Transverse colon (tissue), 4 donors: ENCODE results near the gene RABEP2. TPM values are rescaled to one million over a fixed set of nuclear protein-coding genes. Genes with fewer than 3 reads are reported as not detected.
"Not testable (repeated sequence)": the region's sequence is repeated elsewhere in the genome, so short reads cannot be mapped to it uniquely, and the experiment has no call there.

Experiments used
- DNase-seq: peaks from one replicate; pipeline ENCODE4 v3.0.0-alpha.2; 2019
- H3K27ac ChIP-seq, 4 donors: fragments of 200-600 bp; sonication (generic); 2 replicates each; pipeline ENCODE4 v1.5.1; 2016 to 2018; ENCODE audit warnings: inconsistent platforms in 4 of 4
- H3K27me3 ChIP-seq: fragments of 200-600 bp; sonication (generic); 2 replicates; pipeline ENCODE4 v1.5.1; 2017; ENCODE audit warnings: inconsistent platforms
- H3K36me3 ChIP-seq, 4 donors: fragments of 200-600 bp; sonication (generic); 2 replicates each; pipeline ENCODE4 v1.5.1; 2017 to 2019; ENCODE audit warnings: inconsistent platforms in 4 of 4
- H3K4me1 ChIP-seq, 4 donors: fragments of 200-600 bp; sonication (generic); 2 replicates each; pipeline ENCODE4 v1.5.1; 2017 to 2020; ENCODE audit warnings: inconsistent platforms in 4 of 4
- H3K4me3 ChIP-seq, 4 donors: fragments of 200-600 bp; sonication (generic); 1 replicate in 1 of 4; 2 replicates in 3 of 4; pipeline versions ENCODE4 v1.5.1 to v1.6.1; 2017 to 2019; ENCODE audit warnings: inconsistent platforms in 4 of 4
- H3K9me3 ChIP-seq, 2 donors: fragments of 200-600 bp; sonication (generic); 2 replicates each; pipeline ENCODE4 v1.5.1; 2017 to 2019; ENCODE audit warnings: inconsistent platforms in 2 of 2
- EP300 ChIP-seq: sonication (generic); formaldehyde crosslinking; IDR thresholded peaks from one replicate; pipeline ENCODE4 v1.6.1; 2017; ENCODE audit warnings: antibody characterized with exemption, low read depth
- POLR2A ChIP-seq: fragments of 450-650 bp; IDR thresholded peaks from one replicate; pipeline ENCODE4 v1.6.1; 2016; ENCODE audit warnings: antibody characterized with exemption, mild to moderate bottlenecking, moderate library complexity
- POLR2AphosphoS5 ChIP-seq, 3 donors: sonication (generic); formaldehyde crosslinking; IDR thresholded peaks; one replicate each; pipeline ENCODE4 v1.6.1; 2016; ENCODE audit warnings: antibody characterized with exemption in 3 of 3
- WGBS, 2 donors: methylation state at CpG; one replicate each; pipeline ENCODE4 v1.1.5; 2018; ENCODE audit warnings: low coverage in 1 of 2; 5-methylcytosine and 5-hydroxymethylcytosine counted together
- in situ Hi-C, 4 donors: fragments of 200-750 bp; cut with MboI; loops; one replicate each; pipeline versions ENCODE4 v1.15.0 to v1.15.1; 2017; ENCODE audit warnings: low sequenced_read_pairs in 3 of 4, low pct_ligation_motif_present in 1 of 4, low pct_unique_long_range_greater_than_20kb in 1 of 4
- intact Hi-C: fragments of 100-400 bp; cut with DNase I; formaldehyde crosslinking; loops from one replicate; pipeline ENCODE4 v1.15.1; 2023; ENCODE audit warnings: low total_unique reads
- total RNA-seq, 4 donors: library from RNA; depleted of rRNA; stranded (reverse); fragments of >200 nt; gene quantifications; one replicate each; pipeline ENCODE4 v1.1.0, GENCODE V29; 2016
- TF ChIP-seq, protein P1 (sequence below), 5 experiments: fragments of 200-600 bp in 3 of 5; fragments of 450-650 bp in 2 of 5; sonication (generic) in 3 of 5; IDR thresholded peaks; 1 replicate in 2 of 5; 2 replicates in 3 of 5; pipeline ENCODE4 v1.5.1; 2016 to 2017; ENCODE audit warnings: antibody characterized with exemption in 5 of 5, inconsistent platforms in 3 of 5, mild to moderate bottlenecking in 2 of 5, moderate library complexity in 1 of 5

The RABEP2 gene
- total RNA-seq, 4 donors from 2014 or later, result 57.1 to 182 (median 130) TPM

GRCh38 chr16:28943281-28943680 is 18.2 kb upstream of the RABEP2 start:
- Histone ChIP-seq H3K4me3 (no peak overlapping the region), H3K36me3 (no peaks in the 10 kb centered on the region), H3K4me1 (peaks cover 4 to 10% (median 6%) of the 10 kb centered on the region in 4 donors), H3K27ac (no peak overlapping the region), H3K27me3 (no peaks in the 10 kb centered on the region), H3K9me3 (no peaks in the 10 kb centered on the region)
- intact Hi-C loops, result no loop called here
- in situ Hi-C loops, result loop anchor here in 1 of 4 donors (10.0 kb wide), 2 partner anchors 78 to 118 kb away; partner anchors contain the start of genes ATXN2L and SH2B1
- no peak for DNase-seq
- TF ChIP-seq, protein P1, sequence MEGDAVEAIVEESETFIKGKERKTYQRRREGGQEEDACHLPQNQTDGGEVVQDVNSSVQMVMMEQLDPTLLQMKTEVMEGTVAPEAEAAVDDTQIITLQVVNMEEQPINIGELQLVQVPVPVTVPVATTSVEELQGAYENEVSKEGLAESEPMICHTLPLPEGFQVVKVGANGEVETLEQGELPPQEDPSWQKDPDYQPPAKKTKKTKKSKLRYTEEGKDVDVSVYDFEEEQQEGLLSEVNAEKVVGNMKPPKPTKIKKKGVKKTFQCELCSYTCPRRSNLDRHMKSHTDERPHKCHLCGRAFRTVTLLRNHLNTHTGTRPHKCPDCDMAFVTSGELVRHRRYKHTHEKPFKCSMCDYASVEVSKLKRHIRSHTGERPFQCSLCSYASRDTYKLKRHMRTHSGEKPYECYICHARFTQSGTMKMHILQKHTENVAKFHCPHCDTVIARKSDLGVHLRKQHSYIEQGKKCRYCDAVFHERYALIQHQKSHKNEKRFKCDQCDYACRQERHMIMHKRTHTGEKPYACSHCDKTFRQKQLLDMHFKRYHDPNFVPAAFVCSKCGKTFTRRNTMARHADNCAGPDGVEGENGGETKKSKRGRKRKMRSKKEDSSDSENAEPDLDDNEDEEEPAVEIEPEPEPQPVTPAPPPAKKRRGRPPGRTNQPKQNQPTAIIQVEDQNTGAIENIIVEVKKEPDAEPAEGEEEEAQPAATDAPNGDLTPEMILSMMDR (IDR thresholded peaks at IDR 0.05), result no peak
- TF ChIP-seq POLR2AphosphoS5 (IDR thresholded peaks at IDR 0.05), result no peak
- TF ChIP-seq POLR2A, result no peak
- TF ChIP-seq EP300, result no peak

DNA sequence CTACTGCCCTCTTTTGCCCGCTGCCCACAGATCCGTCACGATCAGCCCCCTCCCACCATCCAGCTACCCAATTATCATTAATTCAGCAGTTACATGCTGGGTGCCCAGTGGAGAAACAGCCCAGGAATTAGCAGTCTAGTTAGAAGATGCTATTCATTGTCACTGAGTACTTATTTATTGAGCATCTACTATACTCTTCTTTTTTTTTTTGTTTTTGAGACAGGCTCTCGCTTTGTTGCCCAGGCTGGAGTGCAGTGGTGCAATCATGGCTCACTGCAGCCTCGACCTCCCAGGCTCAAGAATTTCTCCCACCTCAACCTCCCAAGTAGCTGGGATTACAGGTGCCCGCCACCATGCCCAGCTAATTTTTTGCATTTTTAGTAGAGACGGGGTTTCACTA is 14.8 kb upstream of the RABEP2 start:
- in situ Hi-C loops, result loop anchor here in 1 of 4 donors (10.0 kb wide), 2 partner anchors 75 to 115 kb away; partner anchors contain the start of genes ATXN2L and SH2B1
- H3K27ac ChIP-seq, DNase-seq, H3K4me3 ChIP-seq, H3K4me1 ChIP-seq, H3K27me3 ChIP-seq, H3K9me3 ChIP-seq, H3K36me3 ChIP-seq, intact Hi-C loops: not testable (repeated sequence)
- whole genome bisulfite sequencing, 2 donors, result 89 to 93% methylated on average over 6 to 7 of the region's 7 CpGs

- H3K4me3 ChIP-seq, result no peak overlapping the region
- 77% methylated on average over 7 of the region's 7 CpGs; no CpG with 5 or more reads in 1 of the 2 donors for WGBS, 2 donors
- H3K36me3 ChIP-seq, result no peaks in the 10 kb centered on the region
- H3K27ac ChIP-seq, result no peak overlapping the region
- no peaks in the 10 kb centered on the region for H3K27me3 ChIP-seq
- no peaks in the 10 kb centered on the region for H3K9me3 ChIP-seq
- in situ Hi-C loops, result no loop called here
- H3K4me1 ChIP-seq, result peaks cover 0 to 6% (median 2%) of the 10 kb centered on the region in 4 donors
- intact Hi-C loops, result no loop called here
- no peak for DNase-seq
- TF ChIP-seq POLR2AphosphoS5 (IDR thresholded peaks at IDR 0.05) (no peak), POLR2A (no peak), EP300 (no peak)
- TF ChIP-seq, protein P1 (IDR thresholded peaks at IDR 0.05), result no peak
These were observed 13.7 kb upstream of the RABEP2 start for GRCh38 chr16:28938721-28939120.

DNA sequence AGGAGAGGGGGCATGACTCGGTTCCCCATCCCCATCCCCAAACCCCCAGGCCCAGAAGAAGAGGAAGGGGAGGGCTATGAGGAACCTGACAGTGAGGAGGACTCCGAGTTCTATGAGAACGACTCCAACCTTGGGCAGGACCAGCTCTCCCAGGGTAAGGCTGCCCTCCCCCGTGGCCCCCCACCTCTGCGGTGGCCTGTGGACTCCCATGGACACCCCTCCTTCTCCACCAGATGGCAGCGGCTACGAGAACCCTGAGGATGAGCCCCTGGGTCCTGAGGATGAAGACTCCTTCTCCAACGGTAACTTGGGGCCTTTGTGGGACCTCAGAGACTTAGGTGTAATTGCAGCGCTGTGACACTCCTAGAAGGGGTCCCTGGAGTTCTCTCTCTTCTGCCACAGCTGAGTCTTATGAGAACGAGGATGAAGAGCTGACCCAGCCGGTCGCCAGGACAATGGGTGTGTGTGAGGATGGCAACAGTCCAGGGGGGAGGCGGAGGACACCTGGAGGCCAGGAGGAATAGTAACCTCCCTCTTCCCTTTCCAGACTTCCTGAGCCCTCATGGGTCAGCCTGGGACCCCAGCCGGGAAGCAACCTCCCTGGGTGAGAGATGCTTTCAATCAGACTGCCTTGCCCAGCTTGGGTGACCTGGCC is 12.3 kb upstream of the RABEP2 start:
- intact Hi-C loops, result no loop called here
- DNase-seq, result no peak
- Histone ChIP-seq H3K27me3 (no peaks in the 10 kb centered on the region), H3K9me3 (no peaks in the 10 kb centered on the region), H3K4me3 (no peak overlapping the region), H3K36me3 (no peaks in the 10 kb centered on the region), H3K27ac (no peak overlapping the region), H3K4me1 (peaks cover 0 to 6% (median 2%) of the 10 kb centered on the region in 4 donors)
- no peak for TF ChIP-seq POLR2A
- TF ChIP-seq, protein P1 (IDR thresholded peaks at IDR 0.05), result no peak
- in situ Hi-C loops, result no loop called here
- WGBS, 2 donors, result 75% methylated on average over 14 of the region's 14 CpGs; no CpG with 5 or more reads in 1 of the 2 donors

DNA sequence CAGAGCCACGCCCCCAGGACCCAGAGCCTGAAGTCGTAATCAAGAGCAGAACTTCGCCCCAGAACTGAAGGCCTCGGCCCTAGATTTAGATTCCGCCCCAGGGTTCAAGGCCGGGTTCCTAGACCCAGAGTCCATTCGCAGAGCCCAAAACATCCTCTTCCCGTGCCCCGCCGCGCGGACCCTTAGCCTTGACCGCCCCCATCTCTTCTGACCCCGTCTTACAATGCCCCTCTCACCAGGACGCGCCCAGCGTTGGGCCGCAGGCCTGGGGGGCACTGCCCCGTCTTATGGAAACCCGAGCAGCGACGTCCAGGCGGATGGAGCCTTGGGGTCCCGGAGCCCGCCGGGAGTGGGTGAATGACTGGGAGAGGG is 11.7 kb upstream of the RABEP2 start:
- no peaks in the 10 kb centered on the region for H3K27me3 ChIP-seq
- no peaks in the 10 kb centered on the region for H3K9me3 ChIP-seq
- no peaks in the 10 kb centered on the region for H3K36me3 ChIP-seq
- H3K4me1 ChIP-seq, result peaks cover 0 to 6% (median 2%) of the 10 kb centered on the region in 4 donors
- H3K4me3 ChIP-seq, result no peak overlapping the region
- no peak overlapping the region for H3K27ac ChIP-seq
- TF ChIP-seq POLR2A (no peak), POLR2AphosphoS5 (IDR thresholded peaks at IDR 0.05) (no peak), EP300 (no peak)
- TF ChIP-seq, protein P1 (IDR thresholded peaks at IDR 0.05), result no peak
- DNase-seq, result no peak
- intact Hi-C loops (no loop called here), in situ Hi-C loops (no loop called here)
- 84% methylated on average over 25 of the region's 26 CpGs; no CpG with 5 or more reads in 1 of the 2 donors for WGBS, 2 donors
